ENCODE data around the gene CIC. TPM values are rescaled to one million over a fixed set of nuclear protein-coding genes. Genes with fewer than 3 reads are reported as not detected.
A peak's percentile ranks its signal among the peaks of the same experiment; 100 is the strongest.

The CIC gene
- total and polyA plus RNA-seq, 9 of the 15 experiments (the other 6 are each of a cell fraction or from before 2014, with no cell fraction given) = 0.07 to 44.7 (median 8.6) TPM

GRCh38 chr19:42246143-42246921 is 22.7 kb upstream of the CIC start (continued):
- TF ChIP-seq RCOR1 (IDR thresholded peaks at IDR 0.05; ENCODE audit: borderline replicate concordance in 1 of 2, low read depth in 2 of 2, low read length in 2 of 2) (peak in 1 of 2 experiments; percentile 60; a peak in 1 of 4 replicates), HMG20A (CRISPR knock-in tag; conservative IDR thresholded peaks at IDR 0.05) (no peak), ZFX (CRISPR knock-in tag; IDR thresholded peaks at IDR 0.05) (no peak), TARDBP (IDR thresholded peaks at IDR 0.05) (no peak), BRD4 (IDR thresholded peaks at IDR 0.05) (no peak), SMARCE1 (IDR thresholded peaks at IDR 0.05) (no peak), MTA3 (IDR thresholded peaks at IDR 0.05; ENCODE audit: borderline replicate concordance) (0 out of 2 replicates have a peak, but pooled peaks have one; percentile 36), MEF2A (IDR thresholded peaks at IDR 0.05; ENCODE audit: control insufficient read depth, low read depth, low read length) (peak; percentile 83), CTCF (IDR thresholded peaks at IDR 0.05 in 2 of 3, conservative IDR thresholded peaks at IDR 0.05 in 1 of 3; ENCODE audit: insufficient read depth in 2 of 3, low read depth in 1 of 3, low read length in 3 of 3) (peak; percentile 67 to 76 (median 74)), REST (IDR thresholded peaks at IDR 0.05; ENCODE audit: borderline replicate concordance) (peak; percentile 83), REST (CRISPR knock-in tag; IDR thresholded peaks at IDR 0.05; ENCODE audit: low read depth) (no peak), PTBP1 (IDR thresholded peaks at IDR 0.05; ENCODE audit: low read depth, low read length) (no peak), RFX1 (IDR thresholded peaks at IDR 0.05) (peak; percentile 77), HOXB6 (CRISPR knock-in tag; IDR thresholded peaks at IDR 0.05; ENCODE audit: borderline replicate concordance) (no peak)
- TF ChIP-seq, protein P1, sequence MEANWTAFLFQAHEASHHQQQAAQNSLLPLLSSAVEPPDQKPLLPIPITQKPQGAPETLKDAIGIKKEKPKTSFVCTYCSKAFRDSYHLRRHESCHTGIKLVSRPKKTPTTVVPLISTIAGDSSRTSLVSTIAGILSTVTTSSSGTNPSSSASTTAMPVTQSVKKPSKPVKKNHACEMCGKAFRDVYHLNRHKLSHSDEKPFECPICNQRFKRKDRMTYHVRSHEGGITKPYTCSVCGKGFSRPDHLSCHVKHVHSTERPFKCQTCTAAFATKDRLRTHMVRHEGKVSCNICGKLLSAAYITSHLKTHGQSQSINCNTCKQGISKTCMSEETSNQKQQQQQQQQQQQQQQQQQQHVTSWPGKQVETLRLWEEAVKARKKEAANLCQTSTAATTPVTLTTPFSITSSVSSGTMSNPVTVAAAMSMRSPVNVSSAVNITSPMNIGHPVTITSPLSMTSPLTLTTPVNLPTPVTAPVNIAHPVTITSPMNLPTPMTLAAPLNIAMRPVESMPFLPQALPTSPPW (CRISPR knock-in tag; IDR thresholded peaks at IDR 0.05) = peak; percentile 92
- TF ChIP-seq, protein P2, sequence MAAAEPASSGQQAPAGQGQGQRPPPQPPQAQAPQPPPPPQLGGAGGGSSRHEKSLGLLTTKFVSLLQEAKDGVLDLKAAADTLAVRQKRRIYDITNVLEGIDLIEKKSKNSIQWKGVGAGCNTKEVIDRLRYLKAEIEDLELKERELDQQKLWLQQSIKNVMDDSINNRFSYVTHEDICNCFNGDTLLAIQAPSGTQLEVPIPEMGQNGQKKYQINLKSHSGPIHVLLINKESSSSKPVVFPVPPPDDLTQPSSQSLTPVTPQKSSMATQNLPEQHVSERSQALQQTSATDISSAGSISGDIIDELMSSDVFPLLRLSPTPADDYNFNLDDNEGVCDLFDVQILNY (CRISPR knock-in tag; IDR thresholded peaks at IDR 0.05) = no peak
